HG03575 (cell line): ENCODE data around the gene CXCL9.
A peak's percentile ranks its signal among the peaks of the same experiment; 100 is the strongest.
"Not testable (repeated sequence)": the region's sequence is repeated elsewhere in the genome, so short reads cannot be mapped to it uniquely, and the experiment has no call there.

Experiments
- ATAC-seq: cut with Tn5 transposase; IDR thresholded peaks from one replicate; pipeline ENCODE4 v1.9.1; 2021; ENCODE audit not compliant: unreplicated experiment, insufficient number of reproducible peaks, low FRiP score; ENCODE audit errors: extremely low read depth

The CXCL9 gene

DNA sequence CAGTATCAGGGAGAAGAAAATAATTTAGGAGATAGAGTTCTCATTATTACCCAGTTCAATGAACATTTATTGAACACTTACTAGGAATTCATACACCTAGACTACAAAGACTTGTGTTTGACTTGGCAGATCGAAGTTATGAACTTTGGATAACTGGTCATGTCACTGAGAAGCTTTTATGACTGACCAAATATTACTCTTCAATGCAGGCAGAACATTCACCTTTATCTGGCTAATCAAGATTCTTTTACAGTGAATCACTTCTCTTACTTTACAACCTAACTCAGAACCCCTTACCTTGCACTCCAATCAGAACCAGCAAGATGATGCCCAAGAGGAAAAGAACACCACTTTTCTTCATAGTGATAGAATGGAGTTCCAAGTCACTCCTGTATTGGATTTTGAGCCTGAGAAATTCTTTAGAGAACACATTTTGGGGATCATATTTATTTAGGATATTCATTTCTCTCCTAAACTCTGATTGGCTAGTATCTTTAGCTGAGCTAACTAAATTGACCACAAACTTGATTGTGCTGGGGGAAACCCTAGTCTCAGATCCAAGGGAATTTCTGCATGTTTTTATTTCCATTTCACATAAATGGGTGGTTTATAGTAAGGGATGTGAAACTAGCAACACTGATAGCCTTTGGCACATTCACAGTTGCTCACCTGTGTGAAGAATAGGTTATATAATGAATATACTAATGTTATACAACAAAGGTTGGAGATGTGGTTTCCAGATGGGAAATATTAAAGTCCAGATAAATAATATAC, at the start of gene CXCL9:
CXCL9 (minus strand) TSS at position 421 of the 774 bp plus-strand sequence; CDS start at position 361, 60 bp downstream.
- ATAC-seq, result no peak

DNA sequence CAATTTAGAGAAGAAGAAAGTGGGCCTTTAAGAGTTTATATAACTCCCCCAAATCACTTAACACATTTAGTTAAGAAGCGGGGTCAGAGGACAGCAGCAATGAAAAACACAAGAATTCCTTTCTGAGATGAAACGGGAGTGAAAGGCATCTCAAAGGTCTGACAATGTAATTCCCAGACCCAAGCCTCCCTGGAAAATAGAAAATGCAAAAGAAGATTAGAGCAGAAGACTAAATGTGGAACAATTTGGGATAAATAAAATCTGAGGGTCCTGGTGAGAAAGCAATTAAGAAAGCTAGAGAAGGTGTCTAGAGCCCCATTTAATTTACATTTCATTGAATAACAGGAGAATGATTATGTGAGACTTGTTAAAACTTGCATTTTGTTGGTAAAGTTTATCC, 48.1 kb upstream of the CXCL9 start:
- ATAC-seq, result no peak

GRCh38 chr4:76055016-76055415, 47.7 kb upstream of the CXCL9 start:
- ATAC-seq, result peak; percentile 74

DNA sequence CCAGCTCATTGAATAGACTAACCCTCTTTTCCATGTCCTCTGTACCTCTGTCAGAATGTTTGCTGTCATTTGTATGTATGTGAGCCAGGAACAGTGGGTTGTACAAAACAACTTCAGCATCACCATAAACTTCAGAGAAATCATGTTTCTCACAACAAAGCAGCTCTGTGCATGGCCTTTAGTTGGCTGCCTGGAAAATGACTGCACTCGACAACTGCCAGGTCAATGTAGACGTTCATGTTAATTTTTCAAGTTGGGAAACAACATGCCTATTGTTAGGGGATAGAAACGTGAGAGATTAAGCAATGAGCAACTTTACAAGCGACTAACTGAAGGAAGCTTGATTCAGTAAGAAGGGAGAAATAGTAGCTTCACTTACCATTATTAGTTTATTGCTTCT, 46.4 kb upstream of the CXCL9 start:
- ATAC-seq, result no peak

DNA sequence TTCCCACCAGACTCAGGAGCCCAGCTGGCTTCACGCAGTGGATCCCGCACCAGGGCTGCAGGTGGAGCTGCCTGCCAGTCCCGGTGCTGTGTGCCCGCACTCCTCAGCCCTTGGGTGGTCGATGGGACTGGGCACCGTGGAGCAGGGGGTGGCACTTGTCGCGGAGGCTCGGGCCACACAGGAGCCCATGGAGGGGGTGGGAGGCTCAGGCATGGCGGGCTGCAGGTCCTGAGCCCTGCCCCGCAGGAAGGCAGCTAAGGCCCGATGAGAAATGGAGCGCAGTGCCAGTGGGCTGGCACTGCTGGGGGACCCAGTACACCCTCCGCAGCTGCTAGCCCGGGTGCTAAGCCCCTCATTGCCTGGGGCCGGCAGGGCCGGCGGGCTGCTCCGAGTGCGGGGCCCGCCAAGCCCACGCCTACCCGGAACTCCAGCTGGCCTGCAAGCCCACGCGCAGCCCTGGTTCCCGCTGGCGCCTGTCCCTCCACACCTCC, 43.3 kb upstream of the CXCL9 start:
- not testable (repeated sequence) for ATAC-seq

GRCh38 chr4:76049860-76050416, 42.6 kb upstream of the CXCL9 start:
- not testable (repeated sequence) for ATAC-seq

DNA sequence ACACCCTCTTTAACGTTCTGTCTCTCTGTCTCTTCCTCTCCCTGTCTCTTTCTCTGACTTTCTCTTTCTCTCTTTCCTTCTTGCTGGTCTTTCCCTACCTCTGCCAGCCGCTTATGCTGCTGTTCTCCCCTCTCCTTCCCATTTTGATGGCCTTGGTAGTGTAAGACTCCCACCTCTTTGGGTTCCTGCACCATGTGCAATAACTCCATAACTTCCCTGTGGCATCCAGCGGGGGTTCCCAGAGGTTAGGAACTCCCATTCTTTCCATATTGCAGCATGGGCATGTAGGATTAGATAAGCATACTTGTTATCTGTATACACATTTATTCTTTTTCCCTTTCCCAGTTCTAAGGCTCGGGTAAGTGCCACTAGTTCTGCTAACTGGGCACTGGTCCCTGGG, 37.4 kb upstream of the CXCL9 start:
- not testable (repeated sequence) for ATAC-seq

DNA sequence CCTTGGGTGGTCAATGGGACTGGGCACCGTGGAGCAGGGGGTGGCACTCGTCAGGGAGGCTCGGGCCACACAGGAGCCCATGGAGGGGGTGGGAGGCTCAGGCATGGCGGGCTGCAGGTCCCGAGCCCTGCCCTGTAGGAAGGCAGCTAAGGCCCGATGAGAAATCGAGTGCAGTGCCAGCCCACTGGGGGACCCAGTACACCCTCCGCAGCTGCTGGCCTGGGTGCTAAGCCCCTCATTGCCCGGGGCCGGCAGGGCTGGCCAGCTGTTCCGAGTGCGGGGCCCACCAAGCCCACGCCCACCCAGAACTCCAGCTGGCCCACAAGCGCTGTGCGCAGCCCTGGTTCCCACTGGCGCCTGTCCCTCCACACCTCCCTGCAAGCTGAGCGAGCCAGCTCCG, 36.0 kb upstream of the CXCL9 start:
- not testable (repeated sequence) for ATAC-seq

DNA sequence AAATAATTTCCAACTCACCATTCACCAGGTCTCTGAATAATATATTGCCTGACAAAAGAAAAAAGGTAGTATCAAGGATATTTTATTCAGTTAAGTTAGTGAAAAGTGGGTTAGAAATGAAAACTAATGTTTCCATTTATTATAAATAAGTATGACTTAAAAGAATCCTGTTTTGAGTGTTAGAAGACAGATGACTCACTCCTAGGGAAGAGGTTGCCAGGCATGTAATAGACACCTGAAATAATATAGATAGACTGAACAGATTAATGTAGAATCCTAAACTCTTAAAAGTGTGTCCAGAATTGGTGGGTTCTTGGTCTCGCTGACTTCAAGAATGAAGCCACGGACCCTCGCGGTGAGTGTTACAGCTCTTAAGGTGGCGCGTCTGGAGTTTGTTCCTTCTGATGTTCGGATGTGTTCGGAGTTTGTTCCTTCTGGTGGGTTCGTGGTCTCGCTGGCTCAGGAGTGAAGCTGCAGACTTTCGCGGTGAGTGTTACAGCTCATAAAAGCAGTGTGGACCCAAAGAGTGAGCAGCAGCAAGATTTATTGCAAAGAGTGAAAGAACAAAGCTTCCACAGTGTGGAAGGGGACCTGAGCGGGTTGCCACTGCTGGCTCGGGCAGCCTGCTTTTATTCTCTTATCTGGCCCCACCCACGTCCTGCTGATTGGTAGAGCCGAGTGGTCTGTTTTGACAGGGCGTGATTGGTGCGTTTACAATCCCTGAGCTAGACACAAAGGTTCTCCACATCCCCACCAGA, 35.1 kb upstream of the CXCL9 start:
- ATAC-seq, result not testable (repeated sequence)

DNA sequence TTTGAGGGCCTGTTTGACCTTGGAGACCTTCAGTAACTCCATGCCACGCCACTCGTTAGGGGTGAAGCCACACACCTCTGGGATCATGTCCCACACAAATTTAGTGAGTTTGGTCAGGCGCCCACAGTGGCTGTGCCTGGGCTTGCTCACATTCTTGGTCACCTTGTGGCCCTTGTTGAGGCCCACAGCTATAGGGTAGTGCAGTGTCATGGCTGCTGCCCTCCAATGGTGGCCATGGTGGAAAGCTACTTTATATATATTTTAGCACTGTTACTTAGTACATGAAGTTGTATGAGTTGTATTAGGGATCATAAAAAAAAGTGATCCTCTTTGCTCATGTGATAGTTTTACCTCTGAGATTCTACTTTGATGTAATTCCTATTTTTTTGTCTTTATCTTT, 29.5 kb upstream of the CXCL9 start:
- no peak for ATAC-seq

GRCh38 chr4:76035799-76036380, 28.6 kb upstream of the CXCL9 start, which contains the start of gene CXCL11:
Gene CXCL11 (minus strand): TSS chr4:76036070. CDS start chr4:76035987, 83 bp downstream.
- ATAC-seq, result no peak

GRCh38 chr4:76035141-76035540, 27.8 kb upstream of the CXCL9 start:
- ATAC-seq, result no peak

- ATAC-seq, result no peak
These were observed 22.0 kb upstream of the CXCL9 start for GRCh38 chr4:76029300-76029699.

DNA sequence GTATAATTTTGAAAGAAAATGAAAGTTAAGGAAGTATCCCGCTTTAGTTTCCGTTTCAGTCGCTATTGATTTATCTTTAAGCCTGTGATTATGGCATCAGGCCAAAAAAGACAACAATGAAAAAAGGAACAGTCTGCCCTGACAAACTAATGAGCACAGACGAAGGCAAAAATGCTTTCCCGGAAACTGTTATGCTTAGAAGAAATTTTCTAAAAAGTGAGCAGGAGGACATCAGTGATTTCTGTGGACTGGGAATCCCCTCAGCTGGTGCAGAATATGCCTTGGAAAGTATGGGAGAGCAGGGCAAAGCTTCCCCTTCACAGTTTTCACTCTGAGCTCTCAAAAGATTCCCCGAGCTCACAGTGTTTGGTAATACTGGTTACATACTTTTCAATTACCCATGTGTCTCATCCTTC, 21.0 kb upstream of the CXCL9 start:
- no peak for ATAC-seq

- no peak for ATAC-seq
These were observed 16.8 kb upstream of the CXCL9 start for GRCh38 chr4:76024065-76024464.

GRCh38 chr4:76023389-76023788, 16.1 kb upstream of the CXCL9 start, which contains the start of gene CXCL10:
Gene CXCL10 (minus strand): TSS chr4:76023497. CDS start chr4:76023431, 66 bp downstream.
- no peak for ATAC-seq

DNA sequence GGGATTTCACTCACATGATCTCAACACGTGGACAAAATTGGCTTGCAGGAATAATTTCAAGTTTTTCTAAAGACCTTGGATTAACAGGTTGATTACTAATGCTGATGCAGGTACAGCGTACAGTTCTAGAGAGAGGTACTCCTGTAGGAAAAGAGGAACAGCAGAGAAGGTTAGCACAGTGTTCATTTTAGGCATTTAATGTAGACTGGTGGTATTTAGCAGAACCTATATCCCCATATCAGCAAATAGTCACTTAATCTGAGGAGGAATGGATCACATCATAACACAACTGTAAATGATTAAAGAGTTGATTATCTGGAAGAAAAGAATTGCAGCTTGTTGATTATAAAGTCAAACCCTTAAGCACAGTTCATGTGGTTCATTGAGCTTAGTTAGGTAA, 15.4 kb upstream of the CXCL9 start:
- no peak for ATAC-seq

DNA sequence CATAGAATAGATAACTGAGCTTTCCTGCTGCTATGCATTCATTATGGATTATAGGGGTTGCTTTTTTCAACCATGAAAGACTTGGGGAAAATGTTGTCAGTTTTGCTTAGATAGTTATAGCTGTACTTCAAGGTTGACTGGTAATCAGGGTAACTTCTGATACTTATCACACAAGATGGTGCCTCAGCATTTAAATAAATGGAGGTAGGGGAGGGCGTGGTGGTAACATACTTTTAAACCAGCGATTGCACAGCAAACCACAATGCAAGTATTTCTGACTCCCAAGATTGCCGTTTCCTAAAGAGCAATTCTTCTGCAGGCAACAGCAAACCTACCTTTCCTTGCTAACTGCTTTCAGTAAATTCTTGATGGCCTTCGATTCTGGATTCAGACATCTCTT, 14.7 kb upstream of the CXCL9 start:
- ATAC-seq, result no peak

GRCh38 chr4:76017056-76017686, 9.9 kb upstream of the CXCL9 start:
- no peak for ATAC-seq
